ENCODE results near the gene IL2RG.

DNA sequence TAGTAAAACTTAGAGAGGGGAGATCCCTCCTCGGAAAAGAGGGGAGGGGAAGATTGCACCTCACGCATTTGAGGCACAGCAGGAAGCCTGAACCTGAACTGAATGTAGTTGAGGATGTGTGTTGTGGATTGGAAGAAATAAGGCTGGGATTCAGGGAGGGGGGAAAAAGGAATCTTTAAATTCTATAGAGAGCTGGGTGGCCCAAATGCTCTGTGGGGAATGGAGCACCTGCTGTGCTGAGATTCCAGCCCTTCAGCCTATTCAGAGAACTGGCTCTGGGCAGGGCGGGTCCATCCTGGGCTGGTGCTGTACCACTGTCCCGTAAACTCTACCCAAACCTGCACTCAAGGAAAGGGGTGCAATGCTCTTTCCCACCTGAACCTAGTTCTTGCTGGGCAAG, 11.6 kb downstream of the IL2RG start:
- TF ChIP-seq, protein P1, sequence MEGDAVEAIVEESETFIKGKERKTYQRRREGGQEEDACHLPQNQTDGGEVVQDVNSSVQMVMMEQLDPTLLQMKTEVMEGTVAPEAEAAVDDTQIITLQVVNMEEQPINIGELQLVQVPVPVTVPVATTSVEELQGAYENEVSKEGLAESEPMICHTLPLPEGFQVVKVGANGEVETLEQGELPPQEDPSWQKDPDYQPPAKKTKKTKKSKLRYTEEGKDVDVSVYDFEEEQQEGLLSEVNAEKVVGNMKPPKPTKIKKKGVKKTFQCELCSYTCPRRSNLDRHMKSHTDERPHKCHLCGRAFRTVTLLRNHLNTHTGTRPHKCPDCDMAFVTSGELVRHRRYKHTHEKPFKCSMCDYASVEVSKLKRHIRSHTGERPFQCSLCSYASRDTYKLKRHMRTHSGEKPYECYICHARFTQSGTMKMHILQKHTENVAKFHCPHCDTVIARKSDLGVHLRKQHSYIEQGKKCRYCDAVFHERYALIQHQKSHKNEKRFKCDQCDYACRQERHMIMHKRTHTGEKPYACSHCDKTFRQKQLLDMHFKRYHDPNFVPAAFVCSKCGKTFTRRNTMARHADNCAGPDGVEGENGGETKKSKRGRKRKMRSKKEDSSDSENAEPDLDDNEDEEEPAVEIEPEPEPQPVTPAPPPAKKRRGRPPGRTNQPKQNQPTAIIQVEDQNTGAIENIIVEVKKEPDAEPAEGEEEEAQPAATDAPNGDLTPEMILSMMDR (IDR thresholded peaks at IDR 0.05): no peak
- no peak for TF ChIP-seq POLR2A (IDR thresholded peaks at IDR 0.05)
